IMR-90 (cell line): Measurements from ENCODE around the gene MTHFS. TPM values are rescaled to one million over a fixed set of nuclear protein-coding genes. Genes with fewer than 3 reads are reported as not detected.

ENCODE experiments used
- ATAC-seq: fragments of 200-7000 bp; cut with Tn5 transposase; 2 replicates; pipeline ENCODE4 v1.9.1; 2020; ENCODE audit warnings: low read depth, mild to moderate bottlenecking, moderate library complexity
- BruUV-seq: library from RNA; stranded (reverse); fragments of 400-500 nt; replicated peaks from 2 replicates; lab custom pipeline; 2021; lab: Mats Ljungman, UMichigan
- CTCF ChIA-PET: fragments of 300-600 bp; formaldehyde crosslinking; extraction: SDS; loops from one replicate; lab custom pipeline; 2021; ENCODE audit warnings: antibody characterized with exemption; lab: Yijun Ruan, JAX
- POLR2A ChIA-PET: fragments of 300-600 bp; sonication (Branson Sonifier 250); formaldehyde crosslinking; loops from one replicate; lab custom pipeline; 2022; ENCODE audit warnings: antibody characterized with exemption; ENCODE audit not compliant: unreplicated experiment; lab: Charles Lee
- DNase-seq: peaks from one replicate; pipeline ENCODE4 v3.0.0; 2013
- H2AFZ ChIP-seq: replicated peaks from 2 replicates; pipeline ENCODE3; 2013; ENCODE audit warnings: low read length, mild to moderate bottlenecking; ENCODE audit not compliant: poor library complexity
- H2AK5ac ChIP-seq: 2 replicates; pipeline ENCODE4 v1.6.1; 2013; ENCODE audit warnings: low read depth, low read length, inconsistent platforms
- H2AK9ac ChIP-seq: replicated peaks from 2 replicates; pipeline ENCODE3; 2013; ENCODE audit warnings: mild to moderate bottlenecking, low read depth, low read length, moderate library complexity; ENCODE audit not compliant: poor library complexity
- H2BK120ac ChIP-seq: 2 replicates; pipeline ENCODE4 v1.6.1; 2013; ENCODE audit warnings: low read depth, low read length, inconsistent platforms
- H2BK15ac ChIP-seq: 3 replicates; pipeline ENCODE4 v1.6.1; 2013; ENCODE audit warnings: low read depth, low read length, inconsistent platforms
- H2BK20ac ChIP-seq: 2 replicates; pipeline ENCODE4 v1.6.1; 2013; ENCODE audit warnings: low read depth, mild to moderate bottlenecking, inconsistent platforms, low read length, moderate library complexity
- H2BK5ac ChIP-seq: 2 replicates; pipeline ENCODE4 v1.6.1; 2013; ENCODE audit warnings: mild to moderate bottlenecking, low read depth, low read length, inconsistent platforms; ENCODE audit not compliant: poor library complexity, severe bottlenecking
- H3K14ac ChIP-seq: replicated peaks from 2 replicates; pipeline ENCODE4 v1.6.1; 2013; ENCODE audit warnings: low read depth, low read length, inconsistent platforms
- H3K18ac ChIP-seq: 2 replicates; pipeline ENCODE4 v1.6.1; 2013; ENCODE audit warnings: low read depth, low read length, control low read depth
- H3K23ac ChIP-seq: 2 replicates; pipeline ENCODE4 v1.6.1; 2013; ENCODE audit warnings: low read depth, low read length, inconsistent platforms
- H3K27ac ChIP-seq: 2 replicates; pipeline ENCODE4 v1.5.1; 2013; ENCODE audit warnings: mild to moderate bottlenecking, control low read depth, low read length; ENCODE audit not compliant: insufficient read depth
- H3K27me3 ChIP-seq: 2 replicates; pipeline ENCODE4 v1.6.1; 2013; ENCODE audit warnings: low read length; ENCODE audit not compliant: control insufficient read depth, insufficient read depth
- H3K36me3 ChIP-seq: 2 replicates; pipeline ENCODE4 v1.6.1; 2013; ENCODE audit warnings: low read length, mixed read lengths; ENCODE audit not compliant: control insufficient read depth, insufficient read depth
- H3K4ac ChIP-seq: 2 replicates; pipeline ENCODE4 v1.6.1; 2013; ENCODE audit warnings: low read depth, low read length, inconsistent platforms
- H3K4me1 ChIP-seq: 2 replicates; pipeline ENCODE4 v1.6.1; 2013; ENCODE audit warnings: low read length, mixed read lengths; ENCODE audit not compliant: control insufficient read depth, insufficient read depth
- H3K4me2 ChIP-seq: 2 replicates; pipeline ENCODE4 v1.6.1; 2013; ENCODE audit warnings: low read depth, mild to moderate bottlenecking, control low read depth, low read length, moderate library complexity
- H3K4me3 ChIP-seq: 2 replicates; pipeline ENCODE4 v1.5.1; 2013; ENCODE audit warnings: low read depth, mild to moderate bottlenecking, control low read depth, low read length, moderate library complexity; ENCODE audit not compliant: insufficient read depth
- H3K56ac ChIP-seq: 2 replicates; pipeline ENCODE4 v1.6.1; 2013; ENCODE audit warnings: low read length, inconsistent platforms; ENCODE audit not compliant: insufficient read depth; ENCODE audit errors: extremely low read depth
- H3K79me1 ChIP-seq, 2 experiments: 2 replicates each; pipeline ENCODE4 v1.6.1; 2013; ENCODE audit warnings: low read length in 2 of 2, inconsistent platforms in 1 of 2, low read depth in 1 of 2
- H3K9ac ChIP-seq: 2 replicates; pipeline ENCODE4 v1.6.1; 2013; ENCODE audit warnings: low read depth, low read length, control low read depth
- H3K9me1 ChIP-seq: 2 replicates; pipeline ENCODE4 v1.6.1; 2013; ENCODE audit warnings: low read length, inconsistent platforms; ENCODE audit not compliant: insufficient read depth
- H3K9me3 ChIP-seq: 2 replicates; pipeline ENCODE4 v1.6.1; 2013; ENCODE audit warnings: low read length; ENCODE audit not compliant: control insufficient read depth, insufficient read depth
- H4K20me1 ChIP-seq: 2 replicates; pipeline ENCODE4 v1.6.1; 2013; ENCODE audit warnings: low read length, inconsistent platforms; ENCODE audit not compliant: insufficient read depth
- H4K5ac ChIP-seq: 2 replicates; pipeline ENCODE4 v1.6.1; 2013; ENCODE audit warnings: mild to moderate bottlenecking, low read depth, low read length, control low read depth
- H4K8ac ChIP-seq, 2 experiments: 2 replicates each; pipeline ENCODE4 v1.6.1; 2013; ENCODE audit warnings: low read depth in 2 of 2, low read length in 2 of 2, control low read depth in 1 of 2, inconsistent platforms in 1 of 2
- H4K91ac ChIP-seq: 2 replicates; pipeline ENCODE4 v1.6.1; 2013; ENCODE audit warnings: low read depth, low read length, inconsistent platforms; ENCODE audit not compliant: insufficient read depth
- POLR2A ChIP-seq: IDR thresholded peaks from 2 replicates; pipeline ENCODE4 v1.6.1; 2012; ENCODE audit warnings: mild to moderate bottlenecking, low read depth, low read length
- WGBS, 2 experiments: methylation state at CpG; one replicate each; pipeline versions ENCODE4 v1.1.5 to v1.1.7; 2013; ENCODE audit warnings: missing lambda C conversion rate in 2 of 2; ENCODE audit not compliant: insufficient read length in 1 of 2; ENCODE audit errors: extremely low coverage in 2 of 2; 5-methylcytosine and 5-hydroxymethylcytosine counted together
- dilution Hi-C: fragments of 300-500 bp; cut with HindIII; formaldehyde crosslinking; loops from one replicate; pipeline ENCODE4 v1.14.3; 2018; ENCODE audit warnings: low sequenced_read_pairs; ENCODE audit not compliant: unreplicated experiment
- in situ Hi-C: fragments of 300-500 bp; cut with MboI; formaldehyde crosslinking; loops from 3 replicates; pipeline ENCODE4 v1.14.3; 2019; ENCODE audit warnings: low sequenced_read_pairs, inconsistent platforms, mixed read lengths
- intact Hi-C: fragments of 100-400 bp; cut with micrococcal nuclease; formaldehyde crosslinking; loops from 2 replicates; pipeline ENCODE4 v1.10.0; 2022
- polyA plus RNA-seq, 3 experiments: library from polyadenylated mRNA; depleted of rRNA; stranded (reverse); fragments of >200 nt; gene quantifications; 2 replicates each; pipeline ENCODE4 v1.2.3, GENCODE V29; 2012; ENCODE audit warnings: low replicate concordance in 1 of 3
- total RNA-seq: library from RNA; depleted of rRNA; stranded (reverse); fragments of >200 nt; gene quantifications from 2 replicates; pipeline ENCODE4 v1.2.3, GENCODE V29; 2012

Gene MTHFS
- total and polyA plus RNA-seq, 2 of the 4 experiments (the other 2 are of a cell fraction), result 5.5 to 6.3 TPM

GRCh38 chr15:79811406-79812405 is 85.1 kb downstream of the MTHFS start:
- no peaks in the 10 kb centered on the region for H4K20me1 ChIP-seq
- no peak overlapping the region for H2AFZ ChIP-seq
- H3K9me3 ChIP-seq, result no peaks in the 10 kb centered on the region
- no peak overlapping the region for H2BK120ac ChIP-seq
- CTCF ChIA-PET, result no interaction called here
- dilution Hi-C loops, result no loop called here
- ATAC-seq, result peak; percentile 24; the same call in 1 of the 2 replicates
- H3K23ac ChIP-seq, result no peak overlapping the region
- H3K9ac ChIP-seq, result no peak overlapping the region
- no TSS peak for BruUV-seq
- no peak overlapping the region for H2BK15ac ChIP-seq
- H2AK9ac ChIP-seq, result no peak overlapping the region
- no peak overlapping the region for H2BK5ac ChIP-seq
- no peak overlapping the region for H4K5ac ChIP-seq
- H3K18ac ChIP-seq, result no peak overlapping the region
- H3K27me3 ChIP-seq, result peaks cover 8% of the 10 kb centered on the region
- intact Hi-C loops, result no loop called here
- peak; percentile 25 for DNase-seq
- H3K4ac ChIP-seq, result no peak overlapping the region
- H3K14ac ChIP-seq, result no peak overlapping the region
- WGBS, 2 experiments, result 31% methylated on average over 5 of the region's 15 CpGs; no CpG with 5 or more reads in 1 of the 2 experiments
- in situ Hi-C loops, result no loop called here
- POLR2A ChIA-PET, result no interaction called here
- H3K4me2 ChIP-seq, result no peak overlapping the region; the same call in 1 of the 2 replicates
- H3K36me3 ChIP-seq, result no peaks in the 10 kb centered on the region
- H3K4me3 ChIP-seq, result no peak overlapping the region
- no peak overlapping the region for H2AK5ac ChIP-seq
- no peaks in the 10 kb centered on the region for H3K9me1 ChIP-seq
- no peak overlapping the region for H4K8ac ChIP-seq
- no peak overlapping the region for H2BK20ac ChIP-seq
- H3K27ac ChIP-seq, result no peak overlapping the region
- no peak overlapping the region for H4K91ac ChIP-seq
- H3K4me1 ChIP-seq, result no peaks in the 10 kb centered on the region; the same call in 1 of the 2 replicates
- no peaks in the 10 kb centered on the region for H3K79me1 ChIP-seq
- TF ChIP-seq POLR2A, result no peak
- H3K56ac ChIP-seq, result no peak overlapping the region
